Hepatocyte (in vitro differentiated cells): ENCODE data around the gene UTP25.

Experiments
- CTCF ChIP-seq: fragments of 200-600 bp; sonication (generic); IDR thresholded peaks from 2 replicates; pipeline ENCODE4 v1.5.1; 2016; ENCODE audit warnings: antibody characterized with exemption, mild to moderate bottlenecking; ENCODE audit not compliant: poor library complexity
- EZH2 ChIP-seq: fragments of 200-600 bp; sonication (generic); IDR thresholded peaks from 2 replicates; pipeline ENCODE4 v1.6.1; 2016; ENCODE audit warnings: antibody characterized with exemption, mild to moderate bottlenecking, borderline replicate concordance
- EZH2phosphoT487 ChIP-seq: fragments of 200-600 bp; sonication (generic); IDR thresholded peaks from one replicate; pipeline ENCODE4 v1.6.1; 2018; ENCODE audit warnings: antibody characterized with exemption, mild to moderate bottlenecking, low read depth, moderate library complexity; ENCODE audit not compliant: unreplicated experiment, severe bottlenecking

- TF ChIP-seq CTCF = no peak
- no peak for TF ChIP-seq EZH2
- TF ChIP-seq EZH2phosphoT487 = no peak
Observed at GRCh38 chr1:209884249-209884648, 56.5 kb downstream of the UTP25 start.
